ENCODE results near the gene CAMSAP1. TPM values are rescaled to one million over a fixed set of nuclear protein-coding genes. Genes with fewer than 3 reads are reported as not detected.

CAMSAP1 gene
- polyA plus RNA-seq, 1 donor from 2014 or later, result 2.7 TPM

Other genes starting within 250 kb of the CAMSAP1 start
- gene LCN9, start 244.2 kb downstream of the CAMSAP1 start, polyA plus RNA-seq, result not detected
- not detected for gene SOHLH1, start 208.1 kb downstream of the CAMSAP1 start, polyA plus RNA-seq
- gene KCNT1, start 205.4 kb downstream of the CAMSAP1 start, polyA plus RNA-seq, result not detected
- 19.5 TPM for gene UBAC1, start 53.8 kb upstream of the CAMSAP1 start, polyA plus RNA-seq
- gene NACC2, start 187.7 kb upstream of the CAMSAP1 start, polyA plus RNA-seq, result 0.78 TPM
- gene TMEM250, start 211.3 kb upstream of the CAMSAP1 start, polyA plus RNA-seq, result 30.3 TPM